ENCODE measurements around the gene QARS1.
A peak's percentile ranks its signal among the peaks of the same experiment; 100 is the strongest.

QARS1 gene

DNA sequence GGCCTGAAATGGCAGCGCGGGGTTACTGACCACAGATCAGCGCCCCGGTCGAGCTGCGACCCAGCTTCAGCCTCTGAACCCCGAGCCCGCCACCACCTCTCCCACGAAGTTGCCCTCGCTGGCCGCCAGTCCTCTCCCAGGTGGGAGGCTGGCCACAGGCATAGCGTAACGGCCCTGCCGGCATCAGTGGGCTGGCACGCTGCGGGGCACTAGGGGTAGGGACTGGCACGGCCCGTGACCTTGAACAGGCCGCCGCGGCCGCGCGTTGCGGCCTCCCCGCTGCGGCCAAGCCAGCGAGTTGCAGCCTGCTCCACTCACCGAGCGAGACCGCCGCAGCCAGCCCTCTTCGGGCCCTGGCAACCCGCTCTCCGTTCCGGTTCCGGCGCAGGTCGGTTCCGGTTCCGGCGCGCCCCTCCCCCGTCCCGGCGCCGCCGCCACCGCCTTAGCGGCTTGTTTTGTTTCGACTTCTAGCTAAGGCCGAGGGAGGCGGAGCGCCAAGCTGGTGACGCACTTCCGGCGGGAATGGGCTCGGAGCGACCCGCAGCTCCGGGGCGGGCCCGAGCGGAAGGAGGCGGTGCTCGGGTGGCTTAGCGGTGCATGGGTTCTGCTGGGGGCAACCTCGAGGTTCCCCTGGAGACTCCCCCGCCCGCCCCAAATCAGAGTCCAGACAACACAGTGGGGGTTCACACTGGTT, 16.0 kb upstream of the QARS1 start, which contains the start of gene USP19:
Gene USP19, minus strand, starts transcription at position 386 of the 694 bp plus-strand sequence. CDS start 1,678 bp downstream, outside the sequence.
- peak; percentile 93 for DNase-seq (ENCODE audit: low read depth)

DNA sequence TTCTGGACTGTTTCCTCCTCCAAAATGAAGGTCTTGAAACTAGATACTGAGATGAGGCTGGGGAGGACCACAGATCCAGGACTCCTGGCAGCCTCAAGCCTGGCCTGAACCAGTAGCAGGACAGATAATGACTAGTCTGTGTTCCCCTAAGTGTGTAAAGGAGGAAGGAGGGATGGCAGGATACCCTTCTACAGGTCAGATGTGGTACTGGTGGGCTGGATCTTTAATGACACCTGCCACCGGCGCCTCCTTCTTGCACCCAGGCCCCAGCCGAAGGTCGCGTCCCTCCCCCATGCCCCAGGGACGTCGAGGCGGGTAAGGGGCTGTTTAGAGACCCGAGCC, 15.5 kb upstream of the QARS1 start:
- DNase-seq (ENCODE audit: low read depth), result no peak

DNA sequence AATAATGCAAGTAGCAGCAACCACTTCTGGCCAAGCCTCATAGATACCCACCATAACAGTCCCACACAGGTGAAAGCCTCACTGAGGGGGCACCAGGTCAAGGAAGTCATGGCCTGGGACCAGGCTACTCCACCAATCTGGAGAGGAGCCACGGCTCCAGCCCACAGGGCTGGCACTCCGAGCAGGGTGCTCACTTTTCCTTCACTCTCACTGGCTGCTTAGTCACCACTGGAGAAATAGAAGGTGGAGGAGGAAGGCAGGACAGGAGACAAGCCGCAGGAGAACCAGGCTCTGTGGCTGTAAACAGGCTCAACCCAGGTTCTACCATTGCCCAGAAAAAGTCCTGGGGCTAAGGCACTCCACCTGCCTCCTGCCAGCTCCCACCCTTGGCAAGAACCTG, 14.9 kb upstream of the QARS1 start:
- no peak for DNase-seq (ENCODE audit: low read depth)

DNA sequence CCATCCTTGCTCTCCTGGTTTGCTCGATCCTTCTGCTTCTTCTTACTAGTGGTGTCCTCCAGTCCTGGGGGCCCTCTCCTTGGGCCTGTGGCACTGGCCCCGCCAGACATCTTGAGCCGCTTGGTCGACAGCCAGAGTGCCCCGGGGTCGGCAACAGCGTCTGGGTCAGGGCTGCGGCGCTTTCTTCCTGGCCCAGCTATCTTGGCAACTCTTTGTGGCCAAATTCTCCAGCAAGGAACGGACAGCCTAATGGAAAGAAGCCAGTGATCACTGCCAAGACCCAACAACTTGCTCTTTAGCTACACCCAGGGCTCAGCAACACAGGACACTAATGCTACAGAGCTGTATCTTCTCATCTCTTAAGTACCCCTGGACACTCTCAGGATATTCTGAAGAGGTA, 14.5 kb upstream of the QARS1 start:
- no peak for DNase-seq (ENCODE audit: low read depth)

DNA sequence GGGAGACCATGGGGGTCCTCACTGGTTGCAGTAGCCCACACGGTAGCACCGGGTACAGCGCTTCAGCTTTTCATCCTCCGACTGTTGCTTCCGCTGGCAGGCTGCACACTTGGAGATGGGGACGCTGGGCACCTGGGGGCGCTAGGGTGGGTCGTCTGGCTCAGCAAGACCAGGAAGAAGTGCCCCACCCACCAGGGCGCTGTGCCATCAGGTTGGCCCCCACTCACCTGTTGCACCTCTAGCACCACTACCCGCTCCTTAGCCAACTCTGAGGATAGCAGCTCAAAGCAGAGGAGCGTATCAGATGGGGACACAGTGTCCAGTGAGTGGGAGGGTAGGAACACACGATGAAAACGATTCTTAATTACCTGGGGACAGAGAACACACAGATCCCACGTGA, 7.7 kb upstream of the QARS1 start:
- no peak for DNase-seq (ENCODE audit: low read depth)

DNA sequence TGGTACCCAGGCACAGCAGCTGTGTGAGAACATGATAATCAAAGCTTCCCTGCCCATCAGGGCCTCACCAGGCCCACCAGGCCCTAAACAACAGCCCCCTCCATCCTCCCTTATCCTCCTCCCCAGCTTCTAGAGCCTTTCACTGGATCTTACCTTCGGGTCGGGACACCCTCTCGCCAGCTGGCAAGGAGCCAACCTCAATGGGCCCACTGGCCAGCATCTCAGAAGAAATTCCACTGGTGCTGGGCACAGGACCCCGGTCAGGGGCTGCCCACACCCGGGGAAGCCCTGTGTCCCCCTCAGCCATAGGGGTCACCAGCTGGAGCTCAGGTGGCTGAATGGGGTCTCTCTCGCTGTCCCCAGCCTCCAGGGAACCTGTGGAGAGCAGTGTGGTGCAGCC, 6.8 kb upstream of the QARS1 start:
- no peak for DNase-seq (ENCODE audit: low read depth)

DNA sequence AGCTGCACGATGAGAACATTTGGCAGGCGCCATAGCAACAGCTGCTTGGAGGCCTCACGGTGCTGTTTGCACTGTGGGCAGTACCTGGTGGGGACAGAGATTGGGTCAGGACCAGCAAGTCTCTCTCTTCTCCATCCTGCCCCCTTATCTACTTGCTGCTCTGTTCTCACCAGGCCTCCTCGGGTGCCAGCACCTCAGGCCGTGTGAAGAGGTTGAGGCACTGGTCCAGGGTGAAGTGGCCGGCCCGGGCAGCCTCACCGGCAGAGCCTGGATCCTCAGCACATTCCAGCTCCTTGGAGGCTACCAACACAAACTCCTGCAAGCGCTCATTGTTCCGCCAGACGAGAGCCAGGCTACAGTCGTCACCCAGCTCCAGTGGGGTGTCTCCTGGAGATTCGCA, 6.2 kb upstream of the QARS1 start:
- DNase-seq (ENCODE audit: low read depth), result no peak

DNA sequence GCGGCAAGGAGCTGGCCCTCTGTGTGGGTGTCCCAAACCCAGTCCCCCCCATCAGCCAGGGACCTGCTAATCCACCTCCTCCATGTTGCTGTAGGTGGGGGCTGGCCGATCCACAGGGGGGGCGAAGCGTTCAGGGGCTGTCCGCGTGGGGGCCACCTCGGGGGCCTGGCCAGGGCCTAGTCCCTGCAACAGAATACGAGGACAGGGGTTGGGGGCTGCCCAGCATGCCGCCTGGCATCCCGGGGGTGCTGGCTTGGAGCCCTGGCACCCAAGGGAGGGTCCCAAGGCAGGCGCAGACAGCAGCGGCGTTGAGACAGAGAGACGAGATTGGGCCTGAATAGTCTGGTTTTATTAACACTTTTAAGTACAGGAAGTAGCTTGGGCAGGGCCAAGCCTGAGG, 3.8 kb upstream of the QARS1 start:
- DNase-seq (ENCODE audit: low read depth), result no peak

DNA sequence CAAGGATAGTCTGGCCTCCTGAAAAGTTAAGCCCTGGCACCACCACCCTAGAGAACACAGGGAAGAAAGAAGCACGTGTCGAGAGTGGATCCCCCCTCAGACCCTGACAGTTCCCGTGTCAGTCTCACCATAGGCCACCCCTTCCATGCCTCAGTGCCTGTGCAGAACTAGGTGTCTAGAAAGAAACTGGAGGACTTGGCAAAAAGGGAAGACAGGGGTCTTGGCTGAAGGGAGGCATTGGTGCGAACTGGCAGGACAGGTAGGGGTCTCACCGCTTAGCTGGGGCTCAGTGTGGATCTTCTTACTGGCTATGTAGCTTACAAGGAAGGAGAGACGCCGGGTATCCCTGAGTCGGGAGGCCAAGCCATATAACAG, 518 bp downstream of the QARS1 start:
- DNase-seq (ENCODE audit: low read depth), result no peak

DNA sequence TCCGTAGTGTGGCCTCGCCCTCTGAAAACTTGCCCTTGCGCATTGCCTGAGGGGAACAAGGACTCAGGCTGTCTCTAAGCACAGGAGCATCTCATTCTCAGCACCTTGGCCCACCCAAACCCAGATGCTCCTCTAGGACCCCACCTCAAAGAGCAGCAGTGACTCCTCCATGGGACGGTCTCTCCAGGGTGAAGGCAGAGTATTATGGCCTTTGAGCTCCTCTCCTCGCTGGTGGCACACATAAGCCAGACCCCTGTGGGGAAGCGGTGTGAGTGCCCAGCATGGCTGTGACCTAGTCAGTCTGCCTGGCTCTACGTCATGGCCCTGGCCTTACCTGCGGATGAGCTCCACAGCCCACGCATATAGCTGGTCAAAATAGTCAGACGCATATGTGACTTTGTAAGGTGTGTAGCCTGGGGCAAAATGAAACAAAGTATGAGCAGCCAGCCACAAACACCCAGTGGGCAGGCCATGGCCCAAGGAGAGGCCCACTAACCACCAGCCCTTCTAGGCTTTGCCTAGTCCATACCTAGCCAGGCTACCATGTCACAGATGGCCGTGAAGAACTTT, 4.4 kb downstream of the QARS1 start:
- DNase-seq (ENCODE audit: low read depth), result no peak

DNA sequence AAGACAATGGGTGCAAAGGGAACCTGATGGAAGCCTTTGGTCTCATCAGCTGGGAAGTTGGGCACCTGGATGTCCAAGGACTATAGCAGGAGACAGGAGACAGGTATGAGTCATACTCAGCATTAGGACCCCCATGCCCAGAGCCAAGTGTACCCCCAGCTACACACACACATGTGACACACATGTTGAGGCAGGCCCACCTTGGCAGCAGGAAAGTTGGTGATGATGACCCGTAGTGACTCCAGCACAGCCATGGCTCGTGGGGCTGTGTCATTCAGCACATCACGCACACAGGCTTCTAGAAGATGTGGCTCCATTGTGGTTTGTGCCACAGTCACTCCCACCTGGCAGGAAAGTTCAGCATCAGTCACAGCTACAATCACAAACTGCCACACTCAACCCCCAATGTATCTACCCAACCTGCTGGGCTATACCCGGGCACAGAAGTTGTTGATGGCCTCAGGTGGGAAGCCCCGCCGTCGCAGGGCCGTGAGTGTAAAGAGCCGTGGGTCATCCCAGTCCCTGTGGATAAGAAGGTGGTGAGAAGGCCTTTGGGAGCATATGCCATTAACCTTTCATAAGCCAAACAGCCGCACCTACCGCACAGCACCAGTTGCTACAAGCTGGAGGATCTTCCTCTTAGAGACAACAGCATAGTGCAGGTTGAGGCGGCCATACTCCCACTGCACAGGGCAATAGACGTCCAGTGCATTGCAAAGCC, 5.5 kb downstream of the QARS1 start:
- DNase-seq (ENCODE audit: low read depth), result no peak

DNA sequence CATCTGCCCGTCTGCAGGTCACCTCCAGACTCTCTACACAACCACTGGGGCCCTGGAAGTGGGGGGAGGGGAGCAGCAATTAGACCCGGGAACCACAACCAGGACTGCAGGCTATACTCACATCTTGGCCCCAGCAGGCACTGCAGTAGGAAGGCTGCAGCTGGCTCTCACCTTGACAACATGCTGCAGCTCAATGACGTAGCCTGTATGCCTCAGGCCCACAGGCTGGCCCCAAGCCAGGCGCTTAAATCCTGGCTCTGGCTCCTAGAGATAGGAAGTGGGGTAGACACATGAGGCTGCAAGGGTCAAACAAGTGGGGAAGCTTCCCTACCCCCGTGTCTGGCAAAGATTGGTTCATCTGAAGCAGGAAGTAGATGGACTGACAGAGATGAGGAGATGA, 6.1 kb downstream of the QARS1 start:
- DNase-seq (ENCODE audit: low read depth), result no peak

DNA sequence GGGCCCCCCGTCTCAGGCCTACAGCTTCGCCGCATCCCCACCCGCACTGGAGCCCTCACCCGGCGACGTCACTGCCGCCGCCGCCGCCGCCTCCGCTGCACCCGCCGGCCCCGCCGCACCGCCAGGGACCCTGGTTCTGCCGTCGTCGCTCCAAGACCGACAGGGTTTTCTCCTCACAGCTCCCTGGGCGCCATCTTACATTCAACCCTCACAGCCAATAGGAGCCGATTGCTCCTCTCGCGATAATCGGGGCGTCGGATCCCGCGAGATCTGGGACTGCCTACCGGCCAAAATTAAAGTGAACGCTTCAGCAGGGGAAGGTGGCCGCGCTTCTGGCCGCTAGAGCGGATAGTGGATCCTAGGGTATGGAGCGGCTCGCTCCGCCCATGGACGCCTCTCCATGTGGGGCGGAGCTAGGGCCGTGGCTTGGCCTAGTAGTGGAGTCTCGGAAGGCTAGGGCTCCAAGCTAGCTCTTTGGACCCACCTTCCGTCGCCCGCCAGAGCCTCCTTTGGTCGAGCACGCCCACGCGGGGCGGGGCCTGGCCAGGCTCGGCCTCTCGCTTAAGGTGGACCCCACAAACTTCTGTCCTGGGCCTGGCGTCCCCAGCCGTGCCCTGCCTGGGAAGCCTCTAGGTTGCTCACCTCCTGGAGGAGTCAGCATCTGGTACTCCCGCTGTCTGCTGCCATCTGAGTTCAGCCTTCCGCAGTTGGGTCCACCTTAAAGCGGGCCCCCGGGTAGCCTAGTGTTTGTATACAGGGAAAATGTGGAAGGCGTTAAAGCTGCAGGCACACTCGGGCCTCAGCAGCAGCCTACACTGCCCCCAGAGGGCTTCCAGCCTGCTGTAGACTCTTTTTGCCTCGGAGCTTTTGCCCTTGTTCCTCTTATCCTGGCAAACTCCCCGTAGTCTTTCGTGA, 10.4 kb downstream of the QARS1 start, which contains the start of gene QRICH1:
Gene QRICH1, minus strand, starts transcription at position 219 of the 915 bp plus-strand sequence. CDS start 17,054 bp downstream, outside the sequence.
- DNase-seq (ENCODE audit: low read depth), result peak; percentile 94

DNA sequence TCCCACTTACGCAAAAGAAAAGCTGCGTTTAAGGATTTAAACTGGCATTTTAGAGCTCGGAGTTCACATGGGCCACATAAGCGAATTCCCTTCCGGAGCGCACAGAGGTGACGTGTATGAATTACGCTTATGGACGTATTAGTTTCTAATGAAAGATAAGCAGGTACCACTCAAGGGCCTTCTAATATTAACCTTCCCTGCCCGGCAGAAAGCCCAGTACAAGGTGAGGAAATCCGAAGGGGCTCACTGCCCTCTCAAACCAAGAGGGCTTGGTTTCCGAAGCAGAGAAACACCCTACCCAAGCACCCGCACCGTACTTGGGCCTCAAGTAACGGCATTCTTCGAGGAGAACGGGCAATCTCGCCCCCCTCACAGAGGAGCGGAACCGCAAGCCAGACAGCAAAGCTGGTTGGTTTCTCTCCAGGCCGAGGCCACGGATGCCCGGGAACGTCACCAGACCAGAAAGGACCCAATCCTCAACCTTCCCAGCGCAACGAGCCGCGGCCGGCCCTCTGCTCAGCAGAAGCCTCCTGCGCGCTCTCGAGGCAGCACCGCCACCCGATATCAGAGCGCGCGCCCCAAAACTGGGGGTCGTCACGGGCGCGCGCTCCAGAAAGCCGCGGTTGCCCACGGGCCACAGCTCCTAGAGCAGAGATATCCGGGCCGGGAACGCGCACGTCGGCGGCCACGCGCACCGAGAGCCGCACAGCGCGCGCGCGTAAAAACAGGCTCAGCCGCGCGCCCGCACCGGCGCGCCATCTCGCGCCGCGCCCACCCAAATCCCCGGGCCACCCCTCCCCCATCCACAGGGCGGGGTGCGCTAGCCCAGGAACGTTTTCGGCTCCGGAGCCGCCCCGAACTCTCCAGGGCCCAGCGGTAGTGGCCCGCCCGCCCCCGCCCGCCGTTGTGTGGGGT, 11.4 kb downstream of the QARS1 start:
- peak; percentile 77 for DNase-seq (ENCODE audit: low read depth)

DNA sequence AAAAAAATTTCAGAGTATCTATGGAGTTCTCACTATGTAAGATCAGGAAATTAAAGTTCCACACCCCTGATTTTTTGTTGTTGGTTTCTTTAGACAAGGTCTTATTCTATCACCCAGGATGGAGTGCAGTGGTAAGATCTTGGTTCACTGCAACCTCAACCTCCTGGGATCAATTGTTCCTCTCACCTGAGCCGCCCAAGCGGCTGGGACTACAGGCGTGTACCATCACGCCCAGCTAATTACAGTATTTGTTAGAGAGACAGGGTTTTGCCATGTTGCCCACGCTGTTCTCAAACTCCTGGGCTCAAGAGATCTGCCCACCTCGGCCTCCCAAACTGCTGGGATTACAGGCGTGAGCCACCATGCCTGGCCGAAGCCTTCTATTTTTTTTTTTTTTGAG, 23.1 kb downstream of the QARS1 start:
- no peak for DNase-seq (ENCODE audit: low read depth)

DNA sequence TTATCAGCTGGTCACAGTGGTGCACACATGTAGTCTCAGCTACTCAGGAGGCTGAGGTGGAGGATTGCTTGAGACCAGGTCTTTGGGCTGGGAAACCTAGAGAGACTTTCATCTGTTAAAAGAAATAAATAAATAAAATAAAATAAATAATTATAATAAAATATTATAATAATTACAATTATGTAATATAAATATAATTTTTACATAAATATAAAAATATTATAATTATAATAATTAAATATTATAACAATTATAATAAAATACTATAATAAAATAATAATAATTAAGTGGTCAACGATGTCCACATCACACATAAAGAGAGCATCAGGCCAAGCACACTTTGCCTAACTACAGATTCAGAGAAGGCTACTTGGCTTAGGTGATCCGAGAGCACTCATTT, 25.3 kb downstream of the QARS1 start:
- no peak for DNase-seq (ENCODE audit: low read depth)

DNA sequence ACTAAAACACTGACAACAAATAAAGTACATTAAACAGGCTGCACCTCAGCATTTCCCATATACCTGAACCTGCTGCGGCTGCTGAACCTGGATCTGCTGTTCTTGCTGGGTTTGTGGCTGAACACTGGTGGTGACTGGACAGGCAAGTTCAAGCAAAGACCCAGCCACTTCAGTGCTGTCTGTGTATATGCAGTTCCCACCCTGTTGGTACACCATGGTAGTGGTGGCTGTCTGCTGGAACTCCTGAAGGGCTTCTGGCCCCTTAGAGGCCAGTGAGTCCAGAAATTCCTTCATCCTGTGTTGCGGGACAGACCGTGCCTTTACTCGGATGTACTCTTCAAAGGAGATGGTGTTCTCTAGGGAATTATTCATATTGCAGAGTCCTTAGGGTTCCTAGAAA, 27.9 kb downstream of the QARS1 start:
- DNase-seq (ENCODE audit: low read depth), result no peak

DNA sequence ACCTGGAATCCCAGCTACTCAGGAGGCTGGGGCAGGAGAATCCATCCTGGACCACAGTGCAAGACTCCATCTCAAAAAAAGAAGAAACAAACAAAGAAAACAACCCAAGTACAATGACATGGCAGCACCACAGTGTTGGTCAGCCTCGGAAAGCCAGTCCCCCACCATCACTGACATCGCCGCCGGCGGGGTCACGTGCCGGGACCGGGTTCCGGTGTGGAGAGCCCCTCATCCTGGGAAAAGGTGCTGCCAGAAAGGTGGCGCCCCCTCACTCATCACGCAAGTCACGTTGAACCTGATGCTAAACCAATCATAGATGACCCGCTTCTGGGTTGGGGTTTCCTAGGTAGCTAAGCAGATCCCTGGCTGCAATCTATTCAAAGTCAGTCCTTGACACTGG, 28.4 kb downstream of the QARS1 start:
- DNase-seq (ENCODE audit: low read depth), result no peak

DNA sequence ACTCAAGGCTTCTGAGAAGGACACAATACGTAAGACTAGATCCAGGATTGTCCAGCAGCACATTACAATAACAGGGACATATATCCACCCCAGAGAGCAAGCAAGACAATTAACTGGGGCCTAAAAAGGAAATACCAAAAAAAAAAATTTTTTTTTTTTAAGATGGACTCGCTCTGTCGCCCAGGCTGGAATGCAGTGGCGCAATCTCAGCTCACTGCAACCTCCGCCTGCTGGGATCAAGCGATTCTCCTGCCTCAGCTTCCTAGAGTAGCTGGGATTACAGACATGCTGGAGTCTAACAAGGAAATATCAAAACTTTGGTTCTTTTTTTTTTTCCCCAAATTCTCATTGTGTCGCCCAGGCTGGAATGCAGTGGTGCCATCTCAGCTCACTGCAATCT, 46.5 kb downstream of the QARS1 start:
- no peak for DNase-seq (ENCODE audit: low read depth)

DNA sequence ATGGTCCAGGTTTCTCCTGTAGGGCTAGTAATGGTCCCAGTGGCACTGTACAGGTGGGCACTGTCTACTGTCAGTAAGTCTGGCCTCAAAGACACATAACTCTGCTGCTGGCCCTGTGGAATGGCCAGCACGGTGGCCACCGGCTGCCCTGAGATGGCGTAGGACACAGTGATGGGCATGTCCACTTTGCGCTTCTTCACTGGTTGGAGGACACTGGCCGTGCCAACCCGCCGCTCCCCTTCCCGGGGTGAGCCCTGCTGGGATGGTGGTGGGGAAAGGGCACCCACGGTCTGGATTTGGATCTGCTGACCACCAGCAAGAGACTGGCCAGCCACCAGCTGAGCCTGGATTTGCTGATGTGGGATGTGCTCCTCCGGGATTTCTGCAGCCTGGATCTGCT, 47.3 kb downstream of the QARS1 start:
- no peak for DNase-seq (ENCODE audit: low read depth)

DNA sequence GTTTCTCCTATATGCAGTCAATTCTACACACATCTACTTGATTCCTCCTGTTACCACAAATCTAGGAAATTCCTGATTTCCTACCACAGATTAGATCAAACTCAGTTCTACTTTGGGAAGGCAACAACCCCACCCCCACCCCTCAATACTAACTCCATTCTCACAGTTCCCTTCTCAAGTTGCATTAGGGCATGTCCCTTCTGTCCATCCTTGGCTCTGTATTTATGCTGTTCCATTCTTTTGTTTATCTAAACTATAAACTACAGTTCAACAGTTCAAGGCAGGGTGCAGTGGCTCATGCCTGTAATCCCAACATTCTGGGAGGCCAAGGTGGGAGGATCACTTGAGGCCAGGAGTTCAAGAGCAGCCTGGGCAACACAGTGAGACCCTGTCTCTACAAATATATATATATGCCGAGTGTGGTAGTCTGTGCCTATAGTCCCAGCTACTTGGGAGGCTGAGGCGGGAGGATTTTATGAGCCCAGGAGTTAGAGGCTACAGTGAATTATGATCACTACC, 50.2 kb downstream of the QARS1 start:
- DNase-seq (ENCODE audit: low read depth), result no peak

Data from activated T-cell treated with anti-CD3 and anti-CD28 coated beads for 24 hours (primary cell).